ENCODE measurements around the gene ELAC2. TPM values are rescaled to one million over a fixed set of nuclear protein-coding genes. Genes with fewer than 3 reads are reported as not detected.

ELAC2 gene, protein sequence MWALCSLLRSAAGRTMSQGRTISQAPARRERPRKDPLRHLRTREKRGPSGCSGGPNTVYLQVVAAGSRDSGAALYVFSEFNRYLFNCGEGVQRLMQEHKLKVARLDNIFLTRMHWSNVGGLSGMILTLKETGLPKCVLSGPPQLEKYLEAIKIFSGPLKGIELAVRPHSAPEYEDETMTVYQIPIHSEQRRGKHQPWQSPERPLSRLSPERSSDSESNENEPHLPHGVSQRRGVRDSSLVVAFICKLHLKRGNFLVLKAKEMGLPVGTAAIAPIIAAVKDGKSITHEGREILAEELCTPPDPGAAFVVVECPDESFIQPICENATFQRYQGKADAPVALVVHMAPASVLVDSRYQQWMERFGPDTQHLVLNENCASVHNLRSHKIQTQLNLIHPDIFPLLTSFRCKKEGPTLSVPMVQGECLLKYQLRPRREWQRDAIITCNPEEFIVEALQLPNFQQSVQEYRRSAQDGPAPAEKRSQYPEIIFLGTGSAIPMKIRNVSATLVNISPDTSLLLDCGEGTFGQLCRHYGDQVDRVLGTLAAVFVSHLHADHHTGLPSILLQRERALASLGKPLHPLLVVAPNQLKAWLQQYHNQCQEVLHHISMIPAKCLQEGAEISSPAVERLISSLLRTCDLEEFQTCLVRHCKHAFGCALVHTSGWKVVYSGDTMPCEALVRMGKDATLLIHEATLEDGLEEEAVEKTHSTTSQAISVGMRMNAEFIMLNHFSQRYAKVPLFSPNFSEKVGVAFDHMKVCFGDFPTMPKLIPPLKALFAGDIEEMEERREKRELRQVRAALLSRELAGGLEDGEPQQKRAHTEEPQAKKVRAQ
- total RNA-seq (10 to 100 TPM; 68.8 to 77.1 TPM), polyA plus RNA-seq (10 to 100 TPM; 37.8 to 60.3 (median 46.1) TPM), total RNA-seq (71.4 to 153 (median 93.6) reads per million in 6 experiments)

DNA sequence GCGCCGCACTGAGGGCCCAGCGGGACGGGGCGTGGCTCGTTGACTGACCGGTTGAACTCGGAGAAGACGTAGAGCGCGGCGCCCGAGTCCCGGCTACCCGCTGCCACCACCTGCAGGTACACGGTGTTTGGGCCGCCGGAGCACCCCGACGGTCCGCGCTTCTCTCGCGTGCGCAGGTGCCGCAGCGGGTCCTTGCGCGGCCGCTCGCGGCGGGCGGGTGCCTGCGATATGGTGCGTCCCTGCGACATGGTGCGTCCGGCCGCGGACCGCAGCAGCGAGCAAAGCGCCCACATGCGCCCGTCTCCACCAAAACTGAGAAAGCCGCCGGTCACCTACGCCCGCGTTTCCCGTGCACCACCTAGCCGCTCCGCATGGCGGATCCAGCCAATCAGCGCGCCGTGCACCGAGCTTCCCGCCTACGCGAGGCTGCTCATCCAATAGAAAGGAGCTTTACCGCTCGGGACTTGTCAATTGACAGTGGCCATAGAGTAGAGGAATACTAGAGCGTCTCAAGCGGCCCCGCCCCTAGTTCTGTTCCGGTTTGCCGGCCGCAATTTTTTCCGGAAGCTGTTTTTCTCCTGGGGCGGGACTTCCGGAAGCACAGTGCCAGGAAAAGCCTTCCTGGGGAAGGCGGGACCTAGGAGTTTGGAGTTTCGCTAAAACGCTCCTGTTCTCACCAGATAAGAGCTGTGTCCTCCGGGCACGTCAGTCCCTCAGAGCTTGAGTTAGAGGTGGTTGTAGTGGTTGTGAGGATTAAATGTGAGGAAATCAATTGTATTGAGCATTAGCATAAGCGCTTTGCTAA is at the start of gene ELAC2:
TSS of gene ELAC2 (minus strand) at position 373 of the 805 bp plus-strand sequence. CDS start at position 293, 80 bp downstream.
- ATAC-seq, result peak; percentile 99
- Mint-ChIP-seq H3K4me1 (peaks cover 13 to 37% (median 35%) of the 10 kb centered on the region in 4 donors), H3K9me3 (no peaks in the 10 kb centered on the region), H3K27me3 (no peaks in the 10 kb centered on the region), H3K27ac (peak within 1 kb of the TSS; percentile 91 to 99 (median 97)), H3K4me3 (peak within 1 kb of the TSS; percentile 94 to 99 (median 98)), H3K36me3 (peaks cover 5 to 32% (median 22%) of the 10 kb centered on the region in 3 donors)
- POLR2A ChIA-PET, result interaction anchor here (0.5 to 1.7 kb wide), 7 partner anchors 9 to 1566 kb away, joined by 3 to 10 read pairs (median 5); partner anchors contain the start of genes HS3ST3B1 and ZNF18
- DNase-seq, result peak; percentile 84 to 97 (median 96)

DNA sequence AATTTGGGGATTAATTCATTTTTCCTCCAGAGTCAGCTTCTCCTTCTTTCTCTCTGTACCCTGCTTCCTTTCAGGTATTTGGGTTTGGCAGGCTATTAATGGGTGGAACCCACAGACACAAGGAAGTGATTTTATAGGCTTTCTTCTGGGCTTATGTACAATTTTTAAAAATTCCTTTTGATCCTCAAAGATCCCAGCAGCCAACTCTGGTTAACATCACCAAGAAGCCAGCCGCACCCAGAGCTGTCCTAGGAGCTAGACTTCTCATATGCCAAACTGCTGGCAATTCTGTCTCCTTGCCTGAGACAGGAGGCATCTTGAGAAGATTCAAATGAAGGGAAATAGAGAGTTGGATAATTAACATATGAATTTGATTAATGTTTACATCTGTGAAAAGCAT is 47.2 kb upstream of the ELAC2 start:
- POLR2A ChIA-PET, result no interaction called here
- no peaks in the 10 kb centered on the region for H3K4me1 Mint-ChIP-seq
- ATAC-seq, result no peak
- peaks cover 2 to 30% (median 5%) of the 10 kb centered on the region in 5 donors for H3K27me3 Mint-ChIP-seq
- no peak overlapping the region for H3K4me3 Mint-ChIP-seq
- no peak for DNase-seq
- H3K36me3 Mint-ChIP-seq, result no peaks in the 10 kb centered on the region
- no peaks in the 10 kb centered on the region for H3K9me3 Mint-ChIP-seq
- no peak overlapping the region for H3K27ac Mint-ChIP-seq

DNA sequence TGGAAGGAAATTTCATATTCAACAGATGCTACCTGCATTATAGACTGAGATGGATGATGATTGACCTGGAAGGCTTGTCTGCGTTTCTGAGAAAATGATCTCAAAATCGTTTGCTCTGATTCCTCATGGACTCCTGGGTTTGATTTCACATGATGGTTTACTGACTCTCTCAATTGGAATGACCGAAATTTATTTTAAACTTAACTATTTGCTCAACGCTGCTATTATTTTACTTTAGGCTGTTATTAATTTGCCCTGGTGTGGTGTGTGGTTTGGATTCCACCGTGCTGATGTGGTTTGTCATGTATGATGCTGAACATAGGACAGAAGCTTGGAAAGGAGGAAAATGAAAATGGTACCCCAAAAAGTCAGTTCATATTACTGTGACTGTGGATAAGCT is 37.3 kb upstream of the ELAC2 start:
- no peak for DNase-seq
- POLR2A ChIA-PET, result no interaction called here
- H3K27me3 Mint-ChIP-seq, result peaks cover 5 to 37% (median 8%) of the 10 kb centered on the region in 5 donors
- peaks cover 0 to 4% (median 0%) of the 10 kb centered on the region in 3 donors for H3K36me3 Mint-ChIP-seq
- H3K9me3 Mint-ChIP-seq, result peaks cover 0 to 3% (median 0%) of the 10 kb centered on the region in 9 donors
- no peak overlapping the region for H3K4me3 Mint-ChIP-seq
- no peak for ATAC-seq
- H3K4me1 Mint-ChIP-seq, result peaks cover 0 to 2% (median 0%) of the 10 kb centered on the region in 4 donors
- no peak overlapping the region for H3K27ac Mint-ChIP-seq

DNA sequence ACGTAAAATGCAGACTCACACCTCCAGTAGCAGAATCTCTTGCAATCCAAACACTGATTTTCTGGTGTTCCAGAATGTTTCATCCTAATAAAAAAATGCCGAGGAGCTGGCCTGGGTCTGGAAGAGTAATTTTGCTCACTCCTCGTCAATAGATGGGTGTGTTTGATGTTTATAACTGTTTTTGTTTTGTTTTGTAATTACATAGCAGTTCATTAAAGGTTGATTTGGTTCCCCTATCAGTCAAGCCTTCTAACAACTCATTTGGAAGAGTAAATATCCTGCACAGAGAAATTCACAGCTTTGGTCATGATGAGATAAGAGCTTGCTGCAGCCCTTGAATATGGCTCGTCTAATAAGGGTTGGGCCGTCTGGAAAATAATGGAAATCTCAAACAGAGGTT is 36.8 kb upstream of the ELAC2 start:
- peaks cover 0 to 2% (median 0%) of the 10 kb centered on the region in 4 donors for H3K4me1 Mint-ChIP-seq
- peaks cover 5 to 37% (median 8%) of the 10 kb centered on the region in 5 donors for H3K27me3 Mint-ChIP-seq
- H3K4me3 Mint-ChIP-seq, result no peak overlapping the region
- H3K36me3 Mint-ChIP-seq, result peaks cover 0 to 4% (median 0%) of the 10 kb centered on the region in 3 donors
- H3K27ac Mint-ChIP-seq, result no peak overlapping the region
- peaks cover 0 to 3% (median 0%) of the 10 kb centered on the region in 9 donors for H3K9me3 Mint-ChIP-seq
- POLR2A ChIA-PET, result no interaction called here
- ATAC-seq (no peak), DNase-seq (no peak)

DNA sequence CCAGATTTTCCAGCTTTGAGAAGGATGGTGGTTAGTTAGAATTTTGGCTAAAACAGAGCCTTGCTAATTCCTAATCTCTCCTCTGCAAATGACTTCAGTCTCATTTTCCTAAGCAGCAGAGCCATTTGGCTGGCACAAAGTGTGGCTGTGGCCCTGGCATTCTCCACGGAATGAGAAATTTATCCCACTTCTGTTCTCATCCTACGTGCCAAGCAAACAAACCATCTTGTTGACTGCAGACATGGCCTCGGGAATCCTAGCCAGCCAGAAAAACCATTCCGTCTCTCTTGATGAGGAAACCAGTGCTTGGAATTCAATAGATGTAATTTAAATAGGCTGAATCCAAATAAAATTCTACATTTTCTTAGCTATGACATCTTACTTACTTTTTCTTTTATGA is 34.1 kb upstream of the ELAC2 start:
- ATAC-seq (no peak), DNase-seq (no peak)
- Mint-ChIP-seq H3K9me3 (peaks cover 0 to 2% (median 0%) of the 10 kb centered on the region in 9 donors), H3K36me3 (no peaks in the 10 kb centered on the region), H3K4me1 (peaks cover 0 to 2% (median 0%) of the 10 kb centered on the region in 4 donors), H3K27me3 (peaks cover 6 to 46% (median 13%) of the 10 kb centered on the region in 5 donors), H3K27ac (no peak overlapping the region), H3K4me3 (no peak overlapping the region)
- POLR2A ChIA-PET, result no interaction called here

DNA sequence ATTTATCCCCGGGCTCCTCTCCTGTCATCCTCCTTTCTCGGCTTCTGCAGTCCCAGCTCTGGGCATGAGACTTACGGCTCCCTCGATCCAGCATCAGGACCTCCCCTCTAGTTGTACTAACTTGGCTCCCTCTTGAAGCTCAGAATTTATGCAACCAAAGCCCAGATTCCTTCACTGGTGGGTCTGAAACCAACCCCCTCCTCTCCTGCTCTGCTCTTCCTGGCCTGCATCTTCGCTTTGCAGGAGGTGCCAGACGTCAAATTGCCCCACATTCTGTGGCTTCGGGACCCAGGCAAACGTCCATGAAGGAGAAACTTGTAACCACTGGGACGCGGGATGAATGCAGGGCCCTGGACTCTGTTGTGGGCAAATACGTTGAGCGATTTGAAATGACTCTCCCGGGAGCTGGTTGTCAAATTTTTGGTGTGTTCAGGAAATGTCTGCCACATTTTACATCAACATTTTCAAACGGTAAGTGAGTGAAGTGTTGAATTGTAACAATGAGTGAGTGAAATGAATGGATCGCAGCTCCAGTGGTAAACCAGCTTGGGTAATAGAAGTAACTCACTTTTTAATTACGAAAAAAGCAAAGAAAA is 29.3 kb upstream of the ELAC2 start:
- H3K9me3 Mint-ChIP-seq, result peaks cover 0 to 1% (median 0%) of the 10 kb centered on the region in 9 donors
- peaks cover 9 to 51% (median 13%) of the 10 kb centered on the region in 5 donors for H3K27me3 Mint-ChIP-seq
- H3K4me3 Mint-ChIP-seq, result no peak overlapping the region
- H3K4me1 Mint-ChIP-seq, result peaks cover 0 to 2% (median 0%) of the 10 kb centered on the region in 4 donors
- POLR2A ChIA-PET, result no interaction called here
- DNase-seq, result no peak
- no peaks in the 10 kb centered on the region for H3K36me3 Mint-ChIP-seq
- no peak overlapping the region for H3K27ac Mint-ChIP-seq
- no peak for ATAC-seq

DNA sequence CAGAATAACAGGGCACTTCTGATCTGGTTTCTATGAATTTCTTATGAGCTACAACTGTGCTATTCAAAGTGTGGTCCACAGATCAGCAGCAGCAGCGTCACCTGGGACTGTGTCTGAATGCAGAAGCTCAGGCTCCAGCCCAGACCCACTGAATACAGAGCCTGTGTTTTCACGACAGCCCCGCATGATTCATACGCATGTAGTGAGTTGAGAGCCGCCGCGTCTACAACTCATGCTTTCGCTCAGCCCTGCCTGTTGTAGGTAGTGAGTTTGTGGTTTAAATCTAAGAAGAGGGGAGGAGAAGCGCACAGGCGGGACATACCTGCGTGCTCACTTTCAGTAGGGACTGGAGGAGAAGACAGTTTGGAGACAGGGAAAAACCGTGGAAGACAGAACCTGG is 28.5 kb upstream of the ELAC2 start:
- H3K36me3 Mint-ChIP-seq, result no peaks in the 10 kb centered on the region
- peaks cover 0 to 2% (median 0%) of the 10 kb centered on the region in 4 donors for H3K4me1 Mint-ChIP-seq
- H3K9me3 Mint-ChIP-seq, result peaks cover 0 to 1% (median 0%) of the 10 kb centered on the region in 9 donors
- H3K4me3 Mint-ChIP-seq, result no peak overlapping the region
- DNase-seq (no peak), ATAC-seq (no peak)
- H3K27me3 Mint-ChIP-seq, result peaks cover 13 to 51% (median 16%) of the 10 kb centered on the region in 5 donors
- H3K27ac Mint-ChIP-seq, result no peak overlapping the region
- POLR2A ChIA-PET, result no interaction called here

DNA sequence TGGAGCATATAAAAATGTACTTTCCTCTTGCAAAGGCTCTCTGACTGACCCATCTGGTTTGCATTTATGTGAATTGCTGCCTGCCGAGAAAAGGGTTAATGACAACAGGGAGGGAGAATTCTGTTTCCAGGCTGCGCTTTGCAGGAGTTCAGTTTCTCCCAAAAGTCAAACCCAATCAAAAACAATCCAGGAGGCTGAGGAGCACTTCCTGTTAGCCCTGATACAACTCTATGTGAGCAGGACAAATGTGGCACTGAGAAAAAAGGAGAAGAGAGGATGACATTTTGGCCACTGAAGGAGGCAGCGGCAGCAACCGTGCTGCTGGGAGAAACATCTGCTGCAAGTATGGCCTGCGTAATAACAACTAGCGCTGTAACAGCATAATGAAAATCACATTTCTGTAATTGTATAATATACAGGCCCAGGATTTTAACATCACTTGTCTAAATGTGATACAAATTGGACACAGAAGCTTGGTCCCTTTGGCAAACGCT is 26.8 kb upstream of the ELAC2 start:
- ATAC-seq, result no peak
- no peaks in the 10 kb centered on the region for H3K36me3 Mint-ChIP-seq
- H3K9me3 Mint-ChIP-seq, result peaks cover 0 to 1% (median 0%) of the 10 kb centered on the region in 9 donors
- H3K4me3 Mint-ChIP-seq, result no peak overlapping the region
- DNase-seq, result no peak
- peaks cover 12 to 56% (median 13%) of the 10 kb centered on the region in 5 donors for H3K27me3 Mint-ChIP-seq
- no peak overlapping the region for H3K27ac Mint-ChIP-seq
- H3K4me1 Mint-ChIP-seq, result no peaks in the 10 kb centered on the region
- POLR2A ChIA-PET, result no interaction called here

DNA sequence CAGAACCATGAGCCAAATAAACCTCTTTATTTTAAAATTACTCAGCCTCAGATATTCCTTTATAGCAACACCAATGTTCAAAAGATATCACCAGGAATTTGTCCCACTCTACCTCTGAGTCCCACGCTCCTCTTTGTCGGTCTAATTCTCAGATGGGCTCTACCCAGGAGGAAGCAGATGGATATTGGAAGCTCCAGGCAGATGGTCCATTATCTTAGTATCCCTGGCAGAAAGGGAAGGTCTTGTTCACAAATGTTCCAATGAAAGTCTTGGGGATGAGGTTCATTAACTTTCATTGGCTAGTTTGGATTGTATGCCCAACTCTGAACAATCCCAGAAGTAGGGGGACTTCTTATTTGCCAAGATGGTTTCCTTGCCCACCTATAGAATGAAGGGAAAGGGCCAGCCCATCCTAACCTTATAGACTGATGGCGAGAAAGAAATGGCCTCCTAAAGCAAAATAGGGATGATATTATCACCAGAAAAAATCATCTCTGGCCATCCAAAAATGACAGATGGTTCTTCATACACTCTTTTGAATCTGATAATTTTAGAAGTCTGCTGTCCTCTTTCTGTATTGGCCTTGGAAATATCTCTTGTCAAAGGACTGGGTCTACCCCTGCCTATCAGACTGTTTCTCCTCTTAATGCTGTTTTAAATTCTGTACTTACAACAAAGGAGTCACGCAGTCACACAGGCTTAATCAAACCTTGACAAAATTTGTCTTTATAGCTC is 21.3 kb upstream of the ELAC2 start:
- Mint-ChIP-seq H3K27me3 (peaks cover 6 to 30% (median 8%) of the 10 kb centered on the region in 5 donors), H3K4me3 (no peak overlapping the region), H3K9me3 (peaks cover 0 to 38% (median 15%) of the 10 kb centered on the region in 9 donors), H3K4me1 (no peaks in the 10 kb centered on the region), H3K27ac (no peak overlapping the region), H3K36me3 (peaks cover 0 to 34% (median 5%) of the 10 kb centered on the region in 3 donors)
- POLR2A ChIA-PET, result no interaction called here
- ATAC-seq (no peak), DNase-seq (no peak)

DNA sequence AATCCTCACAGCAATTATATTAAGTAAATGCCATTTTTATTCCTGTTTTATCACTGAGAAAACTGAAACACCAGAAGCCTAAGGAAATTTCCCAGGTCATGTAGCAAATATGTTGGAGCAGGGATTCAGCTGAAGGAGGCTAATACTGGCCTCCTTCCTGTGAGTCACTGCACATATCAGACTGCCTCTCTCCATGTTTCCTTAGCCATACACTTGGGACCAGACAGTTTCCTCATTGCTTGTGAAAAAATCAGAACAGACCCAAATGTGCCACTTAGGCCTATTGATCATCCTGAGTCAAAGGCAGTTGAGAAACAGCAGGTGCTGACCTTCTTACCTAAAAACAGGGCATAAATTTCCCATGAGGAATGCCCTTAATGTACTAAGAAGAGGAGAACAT is 18.9 kb upstream of the ELAC2 start:
- DNase-seq (no peak), ATAC-seq (no peak)
- Mint-ChIP-seq H3K36me3 (peaks cover 0 to 34% (median 5%) of the 10 kb centered on the region in 3 donors), H3K27me3 (peaks cover 2 to 9% (median 5%) of the 10 kb centered on the region in 5 donors), H3K9me3 (peaks cover 0 to 38% (median 15%) of the 10 kb centered on the region in 9 donors), H3K4me1 (peaks cover 0 to 5% (median 3%) of the 10 kb centered on the region in 4 donors), H3K4me3 (no peak overlapping the region), H3K27ac (no peak overlapping the region)
- POLR2A ChIA-PET, result no interaction called here

DNA sequence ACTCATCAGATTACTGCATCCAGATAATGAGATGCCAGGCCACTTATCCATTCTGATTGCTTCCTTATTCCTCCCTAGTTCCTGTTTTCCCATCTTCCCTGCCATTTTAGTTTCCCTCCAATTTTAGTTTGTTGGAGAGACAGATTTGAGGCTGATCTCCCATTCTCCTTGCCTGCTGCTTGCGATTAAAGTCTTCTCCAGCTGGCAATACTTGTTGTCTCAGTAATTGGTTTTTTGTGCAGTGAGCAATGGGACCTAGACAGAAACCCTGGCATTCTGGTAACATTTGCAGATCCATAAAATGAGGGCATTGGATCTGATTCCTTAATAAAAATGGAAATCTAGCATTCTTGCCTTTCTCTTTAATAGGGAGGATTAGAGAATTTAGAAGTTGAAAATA is 17.6 kb upstream of the ELAC2 start:
- peaks cover 0 to 16% (median 7%) of the 10 kb centered on the region in 4 donors for H3K4me1 Mint-ChIP-seq
- H3K4me3 Mint-ChIP-seq, result no peak overlapping the region
- POLR2A ChIA-PET, result no interaction called here
- DNase-seq (no peak), ATAC-seq (no peak)
- H3K27me3 Mint-ChIP-seq, result peaks cover 0 to 6% (median 0%) of the 10 kb centered on the region in 5 donors
- H3K9me3 Mint-ChIP-seq, result peaks cover 0 to 38% (median 15%) of the 10 kb centered on the region in 9 donors
- H3K36me3 Mint-ChIP-seq, result peaks cover 0 to 34% (median 5%) of the 10 kb centered on the region in 3 donors
- H3K27ac Mint-ChIP-seq, result no peak overlapping the region

Measured in naive thymus-derived CD8-positive, alpha-beta T cell (primary cell).